Adrenal gland (tissue), 12 donors: ENCODE results near the gene MEGF11. TPM values are rescaled to one million over a fixed set of nuclear protein-coding genes. Genes with fewer than 3 reads are reported as not detected.
"Not testable (repeated sequence)": the region's sequence is repeated elsewhere in the genome, so short reads cannot be mapped to it uniquely, and the experiment has no call there.

Experiments
- DNase-seq, 7 donors: peaks; one replicate each; pipeline ENCODE4 v3.0.0-alpha.2; 2019 to 2020
- H3K27ac ChIP-seq, 5 donors: fragments of 200-600 bp; sonication (generic) in 4 of 5; 1 replicate in 3 of 5; 2 replicates in 2 of 5; pipeline versions ENCODE4 v1.5.1 to v1.8.0; 2016 to 2020; ENCODE audit warnings: mild to moderate bottlenecking in 1 of 5
- H3K27me3 ChIP-seq: fragments of 200-600 bp; 2 replicates; pipeline ENCODE4 v1.8.0; 2021
- H3K36me3 ChIP-seq, 2 donors: fragments of 200-600 bp; replicated peaks in 1 of 2; 1 replicate in 1 of 2; 2 replicates in 1 of 2; pipeline versions ENCODE4 v1.5.1 to v1.8.0; 2018 to 2022
- H3K4me1 ChIP-seq, 2 donors: fragments of 200-600 bp; replicated peaks in 1 of 2; 1 replicate in 1 of 2; 2 replicates in 1 of 2; pipeline versions ENCODE4 v1.5.1 to v1.8.0; 2018 to 2021
- H3K4me3 ChIP-seq, 4 donors: fragments of 200-600 bp; sonication (generic) in 3 of 4; one replicate each; pipeline ENCODE4 v1.5.1; 2016 to 2018
- H3K9me3 ChIP-seq, 3 donors: fragments of 200-600 bp; sonication (generic) in 1 of 3; replicated peaks in 1 of 3; 1 replicate in 2 of 3; 2 replicates in 1 of 3; pipeline versions ENCODE4 v1.5.1 to v1.8.0; 2016 to 2021
- CTCF ChIP-seq, 6 experiments: fragments of 450-650 bp in 4 of 6; fragments of 200-600 bp in 2 of 6; sonication (generic) in 1 of 6; IDR thresholded peaks; 1 replicate in 5 of 6; 2 replicates in 1 of 6; pipeline versions ENCODE4 v1.5.1 to v1.8.0; 2016 to 2021; ENCODE audit warnings: antibody characterized with exemption in 6 of 6, mild to moderate bottlenecking in 2 of 6, moderate library complexity in 1 of 6
- POLR2A ChIP-seq, 2 donors: fragments of 450-650 bp; IDR thresholded peaks; one replicate each; pipeline ENCODE4 v1.6.1; 2017; ENCODE audit warnings: antibody characterized with exemption in 2 of 2, mild to moderate bottlenecking in 2 of 2, moderate library complexity in 1 of 2
- WGBS, 4 donors: extraction: QIAGEN DNeasy Blood & Tissue Kit in 2 of 4; methylation state at CpG; one replicate each; pipeline versions ENCODE4 v1.1.5 to v1.1.7; 2013 to 2017; 5-methylcytosine and 5-hydroxymethylcytosine counted together
- intact Hi-C, 2 donors: fragments of 100-400 bp; cut with DNase I; formaldehyde crosslinking; loops; one replicate each; pipeline versions ENCODE4 v1.14.1 to v1.15.0; 2022 to 2023
- polyA plus RNA-seq, 3 donors: library from polyadenylated mRNA; stranded (reverse); fragments of 200-250 nt in 2 of 3; fragments of 350-450 nt in 1 of 3; fragmentation: Illumina TruSeq in 1 of 3; extraction: RNeasy Lipid Tissue Mini Kit (QIAGEN cat#74804) in 1 of 3; gene quantifications; one replicate each; pipeline ENCODE4 v1.2.3, GENCODE V29; 2013 to 2014
- total RNA-seq, 9 donors: library from RNA; depleted of rRNA in 4 of 9; stranded (reverse); fragments of >200 nt in 4 of 9; fragments of 120-200 nt in 1 of 9; fragmentation: NEBNext Ultra II Directional in 1 of 9; extraction: Animal tissue kit (Norgen Biotek cat#: 25700) in 1 of 9; gene quantifications; one replicate each; pipeline versions ENCODE4 v1.1.0 to v1.2.4, GENCODE V29; 2013 to 2023
- donor health status: healthy with polysubstance abuse.
- donor health status: Bipolar disorder and iron deficiency.
- donor health status: DM: yes; HTN: yes; CAD: no.
- donor health status: DM: no; HTN: no; CAD: no.
- donor health status: DM: no; HTN: no; CAD: no.
- donor health status: DM: yes; HTN: yes; CAD: no.

MEGF11 gene
- total and polyA plus RNA-seq, 12 donors: 0.04 to 0.98 (median 0.14) TPM; not detected in 5

- H3K9me3 ChIP-seq: no peaks in the 10 kb centered on the region
- TF ChIP-seq POLR2A (IDR thresholded peaks at IDR 0.05) (no peak), CTCF (IDR thresholded peaks at IDR 0.05) (no peak)
- 87 to 96% (median 93%) methylated on average over 2 of the region's 2 CpGs for WGBS, 4 donors
- intact Hi-C loops: no loop called here
- H3K4me1 ChIP-seq: peaks cover 15 to 28% of the 10 kb centered on the region in 2 donors
- no peak overlapping the region for H3K4me3 ChIP-seq
- peaks cover 14% of the 10 kb centered on the region for H3K27me3 ChIP-seq
- no peaks in the 10 kb centered on the region for H3K36me3 ChIP-seq
- no peak for DNase-seq
- H3K27ac ChIP-seq: no peak overlapping the region
Measured at GRCh38 chr15:66249605-66250174, 3.9 kb downstream of the MEGF11 start.

- DNase-seq: no peak
- no peaks in the 10 kb centered on the region for H3K9me3 ChIP-seq
- no peak overlapping the region for H3K4me3 ChIP-seq
- H3K4me1 ChIP-seq: peaks cover 0 to 4% of the 10 kb centered on the region in 2 donors
- peaks cover 5% of the 10 kb centered on the region for H3K27me3 ChIP-seq
- WGBS, 4 donors: 47 to 61% (median 58%) methylated on average over 1 of the region's 1 CpG
- no peak overlapping the region for H3K27ac ChIP-seq
- intact Hi-C loops: no loop called here
- TF ChIP-seq POLR2A (IDR thresholded peaks at IDR 0.05) (no peak), CTCF (IDR thresholded peaks at IDR 0.05) (no peak)
- no peaks in the 10 kb centered on the region for H3K36me3 ChIP-seq
Measured at GRCh38 chr15:66246937-66247336, 6.6 kb downstream of the MEGF11 start.

- DNase-seq, H3K4me3 ChIP-seq, H3K27ac ChIP-seq, intact Hi-C loops, H3K4me1 ChIP-seq, H3K27me3 ChIP-seq, H3K36me3 ChIP-seq, H3K9me3 ChIP-seq: not testable (repeated sequence)
- WGBS, 4 donors: 77 to 89% (median 85%) methylated on average over 5 of the region's 5 CpGs
Measured at GRCh38 chr15:66245832-66246231, 7.7 kb downstream of the MEGF11 start.

GRCh38 chr15:66241908-66242285 is 11.7 kb downstream of the MEGF11 start:
- Histone ChIP-seq H3K36me3 (no peaks in the 10 kb centered on the region), H3K4me3 (no peak overlapping the region), H3K4me1 (no peaks in the 10 kb centered on the region), H3K27me3 (peaks cover 2% of the 10 kb centered on the region), H3K9me3 (no peaks in the 10 kb centered on the region), H3K27ac (no peak overlapping the region)
- no peak for TF ChIP-seq CTCF (IDR thresholded peaks at IDR 0.05)
- TF ChIP-seq POLR2A (IDR thresholded peaks at IDR 0.05): no peak
- DNase-seq: no peak
- intact Hi-C loops: no loop called here
- 41 to 96% (median 71%) methylated on average over 1 of the region's 1 CpG for WGBS, 4 donors
